Sigmoid colon (tissue), 7 donors: ENCODE results near the gene LDLRAD3. TPM values are rescaled to one million over a fixed set of nuclear protein-coding genes. Genes with fewer than 3 reads are reported as not detected.
A peak's percentile ranks its signal among the peaks of the same experiment; 100 is the strongest.

Source experiments
- DNase-seq: peaks from one replicate; pipeline ENCODE4 v3.0.0-alpha.2; 2019
- H3K27ac ChIP-seq, 4 donors: fragments of 200-600 bp; sonication (generic); one replicate each; pipeline ENCODE4 v1.5.1; 2016 to 2019; ENCODE audit warnings: mild to moderate bottlenecking in 1 of 4
- H3K27me3 ChIP-seq, 3 donors: fragments of 200-600 bp; sonication (generic); one replicate each; pipeline ENCODE4 v1.5.1; 2019; ENCODE audit warnings: mild to moderate bottlenecking in 1 of 3
- H3K36me3 ChIP-seq, 4 donors: fragments of 200-600 bp; sonication (generic); one replicate each; pipeline ENCODE4 v1.5.1; 2016 to 2019
- H3K4me1 ChIP-seq, 4 donors: fragments of 200-600 bp; sonication (generic); one replicate each; pipeline ENCODE4 v1.5.1; 2017 to 2019
- H3K4me3 ChIP-seq, 4 donors: fragments of 200-600 bp; sonication (generic); one replicate each; pipeline ENCODE4 v1.5.1; 2017 to 2019; ENCODE audit warnings: mild to moderate bottlenecking in 2 of 4, moderate library complexity in 1 of 4
- H3K9me3 ChIP-seq, 4 donors: fragments of 200-600 bp in 3 of 4; sonication (generic) in 3 of 4; one replicate each; pipeline versions ENCODE4 v1.5.1 to v1.6.1; 2013 to 2019
- EP300 ChIP-seq, 4 donors: sonication (generic); formaldehyde crosslinking; IDR thresholded peaks; one replicate each; pipeline ENCODE4 v1.6.1; 2017; ENCODE audit warnings: antibody characterized with exemption in 4 of 4
- POLR2A ChIP-seq, 2 donors: fragments of 450-650 bp; IDR thresholded peaks; one replicate each; pipeline ENCODE4 v1.6.1; 2016; ENCODE audit warnings: antibody characterized with exemption in 2 of 2, mild to moderate bottlenecking in 2 of 2, moderate library complexity in 2 of 2
- POLR2AphosphoS5 ChIP-seq, 4 donors: sonication (generic); formaldehyde crosslinking; IDR thresholded peaks; one replicate each; pipeline ENCODE4 v1.6.1; 2017; ENCODE audit warnings: antibody characterized with exemption in 4 of 4
- WGBS, 2 donors: extraction: QIAGEN DNeasy Blood & Tissue Kit; methylation state at CpG; one replicate each; pipeline ENCODE4 v1.1.7; 2013; 5-methylcytosine and 5-hydroxymethylcytosine counted together
- intact Hi-C: fragments of 100-400 bp; cut with DNase I; formaldehyde crosslinking; loops from one replicate; pipeline ENCODE4 v1.15.1; 2023
- polyA plus RNA-seq, 3 donors: library from polyadenylated mRNA; stranded (reverse); fragments of 200-250 nt; gene quantifications; one replicate each; pipeline ENCODE4 v1.2.3, GENCODE V29; 2013
- total RNA-seq, 4 donors: library from RNA; depleted of rRNA; stranded (reverse); fragments of >200 nt; gene quantifications; one replicate each; pipeline ENCODE4 v1.1.0, GENCODE V29; 2016
- TF ChIP-seq, protein P1 (sequence below), 4 experiments: fragments of 450-650 bp in 3 of 4; fragments of 200-600 bp in 1 of 4; IDR thresholded peaks; one replicate each; pipeline ENCODE4 v1.5.1; 2016 to 2019; ENCODE audit warnings: antibody characterized with exemption in 4 of 4, mild to moderate bottlenecking in 3 of 4, moderate library complexity in 2 of 4
- donor health status: healthy with polysubstance abuse.
- donor health status: Bipolar disorder and iron deficiency.
- donor health status: healthy.

Gene LDLRAD3
- total and polyA plus RNA-seq, 7 donors, result 0.23 to 23.4 (median 10.2) TPM

DNA sequence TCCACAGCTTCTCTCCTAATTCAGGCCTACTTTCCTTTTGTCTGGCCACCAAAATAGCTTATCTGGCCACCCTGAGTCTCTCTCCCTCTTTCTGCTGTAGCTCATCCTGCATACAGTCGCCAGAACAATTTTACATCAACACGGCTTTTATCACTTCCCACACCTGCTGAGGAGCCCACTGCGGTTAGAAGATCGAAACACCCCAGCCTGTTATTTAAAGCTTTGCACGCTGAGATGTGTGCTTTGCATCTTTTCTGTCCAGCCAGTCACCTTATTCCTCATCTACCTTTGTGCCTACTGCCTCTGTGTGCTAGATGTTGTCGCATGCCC is 249.4 kb downstream of the LDLRAD3 start:
- DNase-seq, result no peak
- WGBS, 2 donors, result 88 to 96% methylated on average over 6 of the region's 6 CpGs
- Histone ChIP-seq H3K9me3 (no peaks in the 10 kb centered on the region), H3K36me3 (no peaks in the 10 kb centered on the region), H3K27me3 (no peaks in the 10 kb centered on the region), H3K4me3 (no peak overlapping the region), H3K27ac (no peak overlapping the region), H3K4me1 (peaks cover 0 to 31% (median 15%) of the 10 kb centered on the region in 4 donors)
- TF ChIP-seq EP300 (IDR thresholded peaks at IDR 0.05) (no peak), POLR2AphosphoS5 (IDR thresholded peaks at IDR 0.05) (no peak), POLR2A (IDR thresholded peaks at IDR 0.05) (no peak)
- TF ChIP-seq, protein P1, sequence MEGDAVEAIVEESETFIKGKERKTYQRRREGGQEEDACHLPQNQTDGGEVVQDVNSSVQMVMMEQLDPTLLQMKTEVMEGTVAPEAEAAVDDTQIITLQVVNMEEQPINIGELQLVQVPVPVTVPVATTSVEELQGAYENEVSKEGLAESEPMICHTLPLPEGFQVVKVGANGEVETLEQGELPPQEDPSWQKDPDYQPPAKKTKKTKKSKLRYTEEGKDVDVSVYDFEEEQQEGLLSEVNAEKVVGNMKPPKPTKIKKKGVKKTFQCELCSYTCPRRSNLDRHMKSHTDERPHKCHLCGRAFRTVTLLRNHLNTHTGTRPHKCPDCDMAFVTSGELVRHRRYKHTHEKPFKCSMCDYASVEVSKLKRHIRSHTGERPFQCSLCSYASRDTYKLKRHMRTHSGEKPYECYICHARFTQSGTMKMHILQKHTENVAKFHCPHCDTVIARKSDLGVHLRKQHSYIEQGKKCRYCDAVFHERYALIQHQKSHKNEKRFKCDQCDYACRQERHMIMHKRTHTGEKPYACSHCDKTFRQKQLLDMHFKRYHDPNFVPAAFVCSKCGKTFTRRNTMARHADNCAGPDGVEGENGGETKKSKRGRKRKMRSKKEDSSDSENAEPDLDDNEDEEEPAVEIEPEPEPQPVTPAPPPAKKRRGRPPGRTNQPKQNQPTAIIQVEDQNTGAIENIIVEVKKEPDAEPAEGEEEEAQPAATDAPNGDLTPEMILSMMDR (IDR thresholded peaks at IDR 0.05), result no peak
- intact Hi-C loops, result no loop called here

DNA sequence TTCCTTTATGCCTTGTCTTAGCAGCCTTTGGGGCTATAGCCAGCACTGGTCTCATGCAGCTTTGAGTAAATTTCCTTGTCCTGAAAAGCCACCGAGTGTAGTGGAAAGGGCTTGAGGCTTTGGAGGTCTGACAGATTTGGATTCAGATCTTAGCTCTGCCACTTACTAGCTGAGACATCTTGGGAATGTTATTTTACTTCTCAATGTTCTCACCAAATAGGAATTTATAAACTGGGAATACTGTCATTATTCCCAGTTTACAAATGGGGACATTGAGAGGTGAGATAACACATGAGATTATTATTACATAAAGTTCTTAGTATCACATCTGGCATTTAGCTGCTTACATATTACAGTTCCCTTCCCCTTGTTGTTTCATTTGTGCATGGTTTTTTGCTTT is 249.9 kb downstream of the LDLRAD3 start:
- H3K4me1 ChIP-seq, result peaks cover 0 to 31% (median 15%) of the 10 kb centered on the region in 4 donors
- H3K4me3 ChIP-seq, result no peak overlapping the region
- no peaks in the 10 kb centered on the region for H3K9me3 ChIP-seq
- no peak overlapping the region for H3K27ac ChIP-seq
- no peaks in the 10 kb centered on the region for H3K27me3 ChIP-seq
- no peak for DNase-seq
- H3K36me3 ChIP-seq, result no peaks in the 10 kb centered on the region
- intact Hi-C loops, result no loop called here
- WGBS, 2 donors, result 75 to 86% methylated on average over 1 of the region's 1 CpG
- TF ChIP-seq POLR2AphosphoS5 (IDR thresholded peaks at IDR 0.05), result no peak
- TF ChIP-seq, protein P1 (IDR thresholded peaks at IDR 0.05), result no peak
- no peak for TF ChIP-seq POLR2A (IDR thresholded peaks at IDR 0.05)
- TF ChIP-seq EP300 (IDR thresholded peaks at IDR 0.05), result no peak

DNA sequence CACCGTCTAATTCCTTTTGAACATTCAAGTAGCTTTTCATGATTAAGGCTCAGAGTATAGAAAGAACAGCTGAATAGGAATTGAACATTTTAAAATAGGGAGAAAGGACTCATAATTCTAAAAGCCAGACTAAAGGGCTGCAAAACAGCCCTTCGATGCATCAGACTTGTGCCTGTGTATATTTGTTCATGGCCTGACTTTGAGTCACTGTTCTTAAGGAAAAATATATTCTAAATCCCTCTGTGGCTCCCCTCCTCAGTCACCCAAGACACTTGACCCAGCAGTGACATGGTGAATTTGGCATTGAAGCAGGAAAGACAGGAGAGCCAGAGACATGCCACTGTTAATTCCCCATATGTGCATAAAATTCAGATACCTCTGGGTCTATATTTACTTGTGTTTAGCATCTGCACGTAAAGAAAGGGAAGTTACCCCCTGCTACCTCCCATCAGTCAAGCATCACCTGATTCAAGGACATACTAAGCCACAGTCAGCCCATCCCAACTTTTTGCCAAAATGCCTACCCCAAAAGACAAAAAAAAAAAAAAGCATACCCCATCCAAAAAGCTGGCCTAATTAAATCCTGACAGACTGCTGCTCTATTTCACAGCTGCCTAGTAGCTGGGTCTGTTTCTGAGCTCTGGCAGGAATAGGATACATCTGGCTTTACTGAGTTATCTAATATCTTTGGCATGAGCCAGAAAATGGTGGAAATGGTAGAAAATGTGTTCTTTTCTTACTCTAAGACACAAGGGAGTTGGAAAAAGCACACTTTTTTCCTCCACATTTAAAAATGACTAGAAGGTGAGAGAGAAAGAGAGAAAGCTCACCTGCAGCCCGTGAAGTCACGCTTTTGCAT is 251.9 kb downstream of the LDLRAD3 start:
- intact Hi-C loops, result no loop called here
- WGBS, 2 donors, result 60 to 71% methylated on average over 5 of the region's 5 CpGs
- Histone ChIP-seq H3K27ac (peak overlapping the region in 2 of 4 donors; percentile 36 to 38), H3K36me3 (no peaks in the 10 kb centered on the region), H3K4me3 (no peak overlapping the region), H3K27me3 (no peaks in the 10 kb centered on the region), H3K4me1 (peaks cover 0 to 31% (median 15%) of the 10 kb centered on the region in 4 donors), H3K9me3 (no peaks in the 10 kb centered on the region)
- TF ChIP-seq POLR2A (IDR thresholded peaks at IDR 0.05) (no peak), EP300 (IDR thresholded peaks at IDR 0.05) (no peak), POLR2AphosphoS5 (IDR thresholded peaks at IDR 0.05) (peak in 2 of 4 donors; percentile 14 to 29)
- no peak for DNase-seq

DNA sequence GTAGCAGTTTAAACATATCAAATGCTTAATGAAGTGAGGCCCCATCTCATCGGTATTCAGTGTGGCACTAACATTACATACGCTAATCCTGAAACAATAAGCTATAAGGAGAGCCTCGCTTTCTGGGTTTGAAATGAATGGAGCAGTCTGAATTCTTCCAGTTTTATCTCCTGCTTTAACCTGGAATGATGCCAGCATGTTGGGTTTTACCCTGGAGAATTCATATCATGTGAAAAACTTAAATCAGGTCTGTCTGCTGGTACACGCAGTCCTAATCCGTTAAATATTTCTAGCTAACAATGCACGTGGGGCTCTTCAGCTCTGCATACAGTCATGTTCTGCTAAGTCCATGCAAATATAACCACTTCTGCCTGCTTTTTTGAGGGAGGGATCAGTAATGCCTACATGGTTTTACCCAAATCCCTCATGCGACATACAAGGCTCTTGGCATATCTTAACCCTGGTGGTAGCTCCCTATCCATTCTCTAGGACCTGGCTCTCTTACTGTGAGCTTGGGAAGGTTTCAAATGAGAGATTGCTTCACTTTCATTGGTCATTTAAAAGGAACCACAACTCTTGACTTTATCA is 252.6 kb downstream of the LDLRAD3 start:
- H3K27ac ChIP-seq, result peak overlapping the region in 2 of 4 donors; percentile 36 to 38
- intact Hi-C loops, result no loop called here
- H3K9me3 ChIP-seq, result no peaks in the 10 kb centered on the region
- H3K4me3 ChIP-seq, result no peak overlapping the region
- peaks cover 0 to 31% (median 15%) of the 10 kb centered on the region in 4 donors for H3K4me1 ChIP-seq
- H3K36me3 ChIP-seq, result no peaks in the 10 kb centered on the region
- 83 to 86% methylated on average over 7 of the region's 7 CpGs for WGBS, 2 donors
- DNase-seq, result no peak
- H3K27me3 ChIP-seq, result no peaks in the 10 kb centered on the region
- TF ChIP-seq, protein P1 (IDR thresholded peaks at IDR 0.05), result no peak
- TF ChIP-seq EP300 (IDR thresholded peaks at IDR 0.05), result no peak
- no peak for TF ChIP-seq POLR2A (IDR thresholded peaks at IDR 0.05)
- TF ChIP-seq POLR2AphosphoS5 (IDR thresholded peaks at IDR 0.05), result no peak

DNA sequence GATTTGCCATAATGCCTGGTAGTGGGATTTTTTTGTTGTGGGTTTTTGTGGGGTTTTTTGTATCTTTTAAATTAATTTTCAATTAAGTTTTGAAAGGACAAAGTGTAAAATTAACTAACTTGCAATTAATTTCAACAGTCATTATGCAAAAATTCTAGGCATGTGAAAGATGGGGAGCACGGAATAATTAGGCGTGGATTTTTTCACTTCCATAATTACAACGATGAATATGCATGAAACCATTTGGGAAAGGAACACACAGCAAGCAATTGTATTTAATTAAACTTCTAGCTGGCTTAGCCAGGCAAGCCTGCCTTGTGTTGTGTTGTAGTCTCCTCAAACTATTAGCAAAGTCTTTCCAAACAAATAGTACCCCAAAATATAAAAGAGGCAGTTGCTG is 257.5 kb downstream of the LDLRAD3 start:
- intact Hi-C loops, result no loop called here
- H3K36me3 ChIP-seq, result no peaks in the 10 kb centered on the region
- peaks cover 0 to 10% (median 4%) of the 10 kb centered on the region in 4 donors for H3K4me1 ChIP-seq
- H3K4me3 ChIP-seq, result no peak overlapping the region
- no peak for TF ChIP-seq EP300 (IDR thresholded peaks at IDR 0.05)
- TF ChIP-seq POLR2A (IDR thresholded peaks at IDR 0.05), result no peak
- TF ChIP-seq, protein P1 (IDR thresholded peaks at IDR 0.05), result no peak
- TF ChIP-seq POLR2AphosphoS5 (IDR thresholded peaks at IDR 0.05), result no peak
- no peaks in the 10 kb centered on the region for H3K27me3 ChIP-seq
- 95 to 96% methylated on average over 3 of the region's 3 CpGs for WGBS, 2 donors
- no peaks in the 10 kb centered on the region for H3K9me3 ChIP-seq
- H3K27ac ChIP-seq, result no peak overlapping the region
- DNase-seq, result no peak
